Endothelial cell of umbilical vein (primary cell): ENCODE measurements around the gene NMS.

ENCODE experiments used
- CTCF ChIP-seq, 2 donors: IDR thresholded peaks; 1 replicate in 1 of 2; 2 replicates in 1 of 2; pipeline ENCODE4 v1.5.1; 2011; ENCODE audit warnings: low read length in 2 of 2, mild to moderate bottlenecking in 2 of 2, moderate library complexity in 2 of 2, control low read depth in 1 of 2, inconsistent platforms in 1 of 2, low read depth in 1 of 2; ENCODE audit not compliant: insufficient read depth in 1 of 2; ENCODE audit errors: extremely low read depth in 1 of 2
- EZH2 ChIP-seq: IDR thresholded peaks from 2 replicates; pipeline ENCODE4 v1.6.1; 2012; ENCODE audit warnings: borderline replicate concordance, low read depth, mild to moderate bottlenecking, moderate library complexity, low read length, inconsistent platforms; ENCODE audit not compliant: severe bottlenecking
- GATA2 ChIP-seq: IDR thresholded peaks from 2 replicates; pipeline ENCODE4 v1.7.0; 2011; ENCODE audit warnings: low read depth, mild to moderate bottlenecking, moderate library complexity, mixed read lengths, low read length; ENCODE audit not compliant: insufficient read length, insufficient read depth
- JUN ChIP-seq: IDR thresholded peaks from 2 replicates; pipeline ENCODE4 v1.6.1; 2011; ENCODE audit warnings: borderline replicate concordance, low read depth; ENCODE audit not compliant: insufficient read length, insufficient read depth
- MAX ChIP-seq: IDR thresholded peaks from 2 replicates; pipeline ENCODE4 v1.6.1; 2011; ENCODE audit not compliant: insufficient read depth, insufficient read length
- MYC ChIP-seq: IDR thresholded peaks from one replicate; pipeline ENCODE4 v1.6.1; 2011; ENCODE audit warnings: mild to moderate bottlenecking, low read depth, low read length
- POLR2A ChIP-seq: IDR thresholded peaks from 2 replicates; pipeline ENCODE4 v1.6.1; 2012; ENCODE audit warnings: low read depth, mild to moderate bottlenecking, control low read depth, low read length
- POLR2AphosphoS5 ChIP-seq: IDR thresholded peaks from 2 replicates; pipeline ENCODE4 v1.6.1; 2012; ENCODE audit warnings: low read depth, mild to moderate bottlenecking, control low read depth, low read length, moderate library complexity; ENCODE audit not compliant: insufficient read depth

- TF ChIP-seq MAX (no peak), EZH2 (no peak), CTCF (IDR thresholded peaks at IDR 0.05; ENCODE audit: extremely low read depth in 1 of 2, insufficient read depth in 1 of 2, low read depth in 1 of 2, low read length in 2 of 2) (no peak), POLR2A (no peak), POLR2AphosphoS5 (no peak), GATA2 (no peak), MYC (no peak), JUN (no peak)
Measured at GRCh38 chr2:100526868-100527267, 56.6 kb downstream of the NMS start.
